Medulla oblongata (tissue), 1 donor: ENCODE data around the gene LINC00305.

Experiments used
- DNase-seq: peaks from one replicate; pipeline ENCODE4 v3.0.0-alpha.2; 2015; ENCODE audit errors: extremely low spot score

Gene LINC00305

GRCh38 chr18:64031411-64031810 is 117.5 kb downstream of the LINC00305 start:
- DNase-seq, result no peak
